ENCODE data around the gene SUGP2.
A peak's percentile ranks its signal among the peaks of the same experiment; 100 is the strongest.

Gene SUGP2

DNA sequence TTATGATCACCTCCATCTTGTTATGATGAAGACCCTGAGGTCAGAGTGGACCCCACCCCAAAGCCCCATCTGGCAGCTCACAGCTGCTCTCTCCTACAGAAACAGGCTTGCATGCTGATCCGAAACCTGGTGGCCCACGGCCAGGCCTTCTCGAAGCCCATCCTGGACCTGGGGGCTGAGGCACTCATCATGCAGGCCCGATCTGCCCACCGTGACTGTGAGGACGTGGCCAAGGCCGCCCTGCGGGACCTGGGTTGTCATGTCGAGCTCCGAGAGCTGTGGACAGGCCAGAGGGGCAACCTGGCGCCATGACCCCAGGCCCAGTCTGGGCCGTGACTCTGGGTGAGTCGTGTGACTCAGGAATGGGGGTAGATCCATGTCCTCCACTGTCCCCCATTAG is 24.0 kb upstream of the SUGP2 start:
- TF ChIP-seq POLR2AphosphoS5 (IDR thresholded peaks at IDR 0.05; ENCODE audit: low read depth, low read length) = no peak
- TF ChIP-seq TAF1 (IDR thresholded peaks at IDR 0.05; ENCODE audit: borderline replicate concordance, low read depth, low read length) = no peak
- TF ChIP-seq POLR2A (IDR thresholded peaks at IDR 0.05; ENCODE audit: low read depth, low read length) = no peak
- DNase-seq (ENCODE audit: insufficient read length) = no peak
- FAIRE-seq = no peak

DNA sequence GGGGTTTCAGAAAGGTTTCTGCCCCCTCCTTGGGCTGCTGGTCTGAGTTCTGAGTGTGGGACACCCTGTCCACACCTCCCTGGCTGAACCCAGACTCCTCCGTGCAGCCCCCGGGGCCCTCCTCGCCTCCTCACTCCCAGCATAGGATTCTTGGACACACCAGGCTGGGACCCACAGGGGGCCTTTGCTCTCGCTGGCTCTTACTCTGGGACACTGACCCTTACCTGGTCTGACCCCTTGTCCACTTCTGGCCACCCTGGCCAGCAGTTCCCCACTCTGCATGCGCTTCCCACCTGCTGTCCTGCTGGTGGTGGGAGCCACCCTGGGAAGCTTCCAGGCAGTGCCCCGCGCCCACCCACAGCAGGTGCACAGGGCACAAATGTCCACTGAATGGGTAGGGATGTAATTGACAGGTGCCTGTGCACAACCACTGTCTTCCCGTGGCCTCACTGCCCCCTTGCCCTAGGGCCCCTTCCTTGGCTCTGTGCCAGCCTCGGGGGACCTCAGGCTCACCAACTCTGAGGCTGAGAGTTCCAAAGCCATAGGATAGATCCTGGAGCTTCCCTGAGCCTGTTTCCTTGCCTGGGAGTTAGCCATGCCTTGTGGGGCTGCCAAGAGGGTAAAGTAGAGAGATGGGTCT is 23.4 kb upstream of the SUGP2 start:
- DNase-seq (ENCODE audit: insufficient read length) (no peak), FAIRE-seq (no peak)
- TF ChIP-seq TAF1 (IDR thresholded peaks at IDR 0.05; ENCODE audit: borderline replicate concordance, low read depth, low read length) (no peak), POLR2A (IDR thresholded peaks at IDR 0.05; ENCODE audit: low read depth, low read length) (no peak), POLR2AphosphoS5 (IDR thresholded peaks at IDR 0.05; ENCODE audit: low read depth, low read length) (no peak)

DNA sequence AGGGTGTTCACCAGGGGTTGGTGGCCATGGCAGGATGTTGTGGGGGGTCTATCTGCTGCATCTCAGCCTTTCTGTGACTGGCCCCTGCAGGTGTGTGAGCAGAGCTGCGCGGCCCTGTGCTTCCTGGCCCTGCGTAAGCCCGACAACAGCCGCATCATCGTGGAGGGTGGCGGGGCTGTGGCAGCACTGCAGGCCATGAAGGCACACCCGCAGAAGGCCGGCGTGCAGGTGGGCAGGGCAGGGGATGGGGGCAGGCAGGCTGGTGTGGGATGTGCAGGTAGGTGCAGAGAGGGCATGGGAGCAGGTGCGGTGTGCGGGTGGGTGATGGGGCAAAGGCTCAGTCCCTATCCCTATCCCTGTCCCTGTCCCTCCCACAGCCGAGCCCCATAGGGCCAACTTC is 22.4 kb upstream of the SUGP2 start:
- FAIRE-seq (no peak), DNase-seq (ENCODE audit: insufficient read length) (no peak)
- TF ChIP-seq POLR2AphosphoS5 (IDR thresholded peaks at IDR 0.05; ENCODE audit: low read depth, low read length) (no peak), POLR2A (IDR thresholded peaks at IDR 0.05; ENCODE audit: low read depth, low read length) (no peak), TAF1 (IDR thresholded peaks at IDR 0.05; ENCODE audit: borderline replicate concordance, low read depth, low read length) (no peak)

DNA sequence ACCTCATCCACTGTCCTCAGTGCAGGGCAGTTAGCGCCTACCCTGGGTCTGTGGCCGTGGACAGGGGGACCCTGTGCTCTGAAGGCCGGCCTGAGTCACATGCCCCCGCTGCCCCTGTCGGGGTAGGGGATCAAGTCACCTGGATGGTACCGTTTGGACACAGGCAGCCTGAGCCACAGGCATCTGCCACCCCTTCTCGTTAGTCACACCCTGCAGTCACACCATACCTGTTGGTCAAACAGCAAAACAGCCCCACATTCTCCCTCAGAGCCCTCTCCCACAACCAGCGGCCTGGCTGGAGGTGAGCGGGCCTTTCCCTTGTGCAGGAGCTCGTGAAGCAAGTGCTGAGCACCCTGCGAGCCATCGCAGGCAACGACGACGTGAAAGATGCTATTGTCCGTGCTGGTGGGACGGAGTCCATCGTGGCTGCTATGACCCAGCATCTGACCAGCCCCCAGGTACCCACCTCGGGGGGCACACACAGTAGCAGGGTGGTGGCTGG is 21.7 kb upstream of the SUGP2 start:
- DNase-seq (ENCODE audit: insufficient read length) (no peak), FAIRE-seq (no peak)
- no peak for TF ChIP-seq POLR2AphosphoS5 (IDR thresholded peaks at IDR 0.05; ENCODE audit: low read depth, low read length)
- no peak for TF ChIP-seq POLR2A (IDR thresholded peaks at IDR 0.05; ENCODE audit: low read depth, low read length)
- TF ChIP-seq TAF1 (IDR thresholded peaks at IDR 0.05; ENCODE audit: borderline replicate concordance, low read depth, low read length) = no peak

DNA sequence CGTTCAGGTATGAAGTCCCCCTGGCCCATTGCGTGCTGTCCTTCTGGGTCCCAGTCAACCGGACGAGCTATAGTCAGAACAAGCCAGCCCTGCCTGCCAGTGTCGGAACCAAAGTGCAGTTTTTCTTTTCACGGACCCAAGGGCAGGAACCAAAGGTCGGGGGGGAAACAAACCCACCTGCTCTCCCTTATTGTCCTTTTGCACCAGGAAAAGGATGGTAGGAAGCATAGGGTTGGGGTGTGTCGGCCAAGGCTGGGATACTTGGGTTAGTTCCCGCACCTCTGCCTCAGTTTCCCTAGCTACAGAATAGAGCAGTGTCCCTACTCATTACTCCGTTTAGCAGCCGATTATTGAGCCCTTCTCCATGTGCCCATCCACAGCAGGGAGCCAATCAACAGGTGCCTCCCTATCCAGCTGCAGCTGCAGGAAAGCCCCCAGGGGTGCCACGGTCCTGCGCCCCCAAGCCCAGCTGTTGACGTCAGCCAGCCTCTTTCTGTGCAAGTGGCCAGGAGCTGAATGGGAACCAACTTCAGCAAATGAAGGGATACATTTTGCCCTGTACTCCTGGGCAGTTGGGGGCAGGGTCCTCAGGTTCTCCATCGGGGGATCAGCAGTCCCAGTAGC is 21.1 kb upstream of the SUGP2 start:
- no peak for FAIRE-seq
- DNase-seq (ENCODE audit: insufficient read length) = no peak
- TF ChIP-seq TAF1 (IDR thresholded peaks at IDR 0.05; ENCODE audit: borderline replicate concordance, low read depth, low read length) = no peak
- TF ChIP-seq POLR2AphosphoS5 (IDR thresholded peaks at IDR 0.05; ENCODE audit: low read depth, low read length) = no peak
- no peak for TF ChIP-seq POLR2A (IDR thresholded peaks at IDR 0.05; ENCODE audit: low read depth, low read length)

DNA sequence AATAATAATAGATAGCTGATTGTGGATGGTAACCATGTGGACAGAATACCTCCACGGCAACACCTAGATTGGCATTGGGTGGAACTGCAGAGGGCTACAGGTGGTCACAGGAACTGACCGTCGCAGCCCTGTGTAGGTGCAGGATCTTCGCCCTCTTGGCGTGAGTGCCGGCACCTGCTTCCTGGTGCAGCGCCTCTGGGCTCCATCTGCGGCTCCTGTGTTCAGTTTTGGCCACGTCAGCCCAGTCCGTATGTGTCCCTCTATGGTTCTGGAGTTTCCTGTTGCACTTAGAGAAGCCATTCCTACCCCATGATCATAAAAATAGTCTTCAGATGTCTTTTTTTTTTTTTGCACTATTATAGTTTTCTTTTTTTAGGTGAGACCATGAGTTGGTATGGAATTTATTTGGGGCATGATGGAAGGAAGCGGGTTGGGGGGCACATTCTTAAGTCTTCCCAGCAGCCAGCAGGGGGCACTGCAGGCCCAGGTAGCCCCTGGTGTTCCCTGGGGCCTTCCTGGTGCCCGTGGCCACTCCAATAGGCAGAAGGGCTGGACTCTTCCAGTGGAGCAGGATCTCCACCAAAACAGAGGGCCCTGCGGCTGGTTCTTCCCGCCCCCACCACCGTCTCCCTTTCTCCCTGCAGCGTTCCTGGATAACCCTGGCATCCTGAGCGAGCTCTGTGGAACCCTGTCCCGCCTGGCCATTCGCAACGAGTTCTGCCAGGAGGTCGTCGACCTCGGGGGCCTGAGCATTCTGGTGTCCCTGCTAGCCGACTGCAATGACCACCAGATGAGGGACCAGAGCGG is 20.4 kb upstream of the SUGP2 start:
- DNase-seq (ENCODE audit: insufficient read length) = peak; percentile 71
- TF ChIP-seq POLR2A (IDR thresholded peaks at IDR 0.05; ENCODE audit: low read depth, low read length) = no peak
- TF ChIP-seq POLR2AphosphoS5 (IDR thresholded peaks at IDR 0.05; ENCODE audit: low read depth, low read length) = no peak
- no peak for TF ChIP-seq TAF1 (IDR thresholded peaks at IDR 0.05; ENCODE audit: borderline replicate concordance, low read depth, low read length)
- FAIRE-seq = no peak

DNA sequence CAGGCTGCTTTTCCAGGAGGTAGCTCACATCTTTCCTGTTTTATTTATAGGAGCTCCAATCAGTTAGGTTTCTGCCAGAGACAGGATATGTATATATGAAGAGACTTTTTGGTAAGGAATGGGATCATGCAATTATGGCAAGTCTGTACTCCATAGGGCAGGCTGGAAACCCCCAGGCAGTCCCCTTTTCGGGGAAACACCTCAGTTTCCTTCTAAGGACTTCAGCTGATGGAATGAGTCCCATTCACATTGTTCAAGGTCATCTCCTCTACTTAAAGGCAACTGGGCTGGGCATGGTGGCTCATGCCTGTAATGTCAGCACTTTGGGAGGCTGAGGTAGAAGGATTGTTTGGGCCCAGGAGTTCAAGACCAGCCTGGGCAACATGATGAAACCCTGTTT is 19.6 kb upstream of the SUGP2 start:
- DNase-seq (ENCODE audit: insufficient read length) (no peak), FAIRE-seq (no peak)
- TF ChIP-seq POLR2A (IDR thresholded peaks at IDR 0.05; ENCODE audit: low read depth, low read length) (no peak), POLR2AphosphoS5 (IDR thresholded peaks at IDR 0.05; ENCODE audit: low read depth, low read length) (no peak), TAF1 (IDR thresholded peaks at IDR 0.05; ENCODE audit: borderline replicate concordance, low read depth, low read length) (no peak)

DNA sequence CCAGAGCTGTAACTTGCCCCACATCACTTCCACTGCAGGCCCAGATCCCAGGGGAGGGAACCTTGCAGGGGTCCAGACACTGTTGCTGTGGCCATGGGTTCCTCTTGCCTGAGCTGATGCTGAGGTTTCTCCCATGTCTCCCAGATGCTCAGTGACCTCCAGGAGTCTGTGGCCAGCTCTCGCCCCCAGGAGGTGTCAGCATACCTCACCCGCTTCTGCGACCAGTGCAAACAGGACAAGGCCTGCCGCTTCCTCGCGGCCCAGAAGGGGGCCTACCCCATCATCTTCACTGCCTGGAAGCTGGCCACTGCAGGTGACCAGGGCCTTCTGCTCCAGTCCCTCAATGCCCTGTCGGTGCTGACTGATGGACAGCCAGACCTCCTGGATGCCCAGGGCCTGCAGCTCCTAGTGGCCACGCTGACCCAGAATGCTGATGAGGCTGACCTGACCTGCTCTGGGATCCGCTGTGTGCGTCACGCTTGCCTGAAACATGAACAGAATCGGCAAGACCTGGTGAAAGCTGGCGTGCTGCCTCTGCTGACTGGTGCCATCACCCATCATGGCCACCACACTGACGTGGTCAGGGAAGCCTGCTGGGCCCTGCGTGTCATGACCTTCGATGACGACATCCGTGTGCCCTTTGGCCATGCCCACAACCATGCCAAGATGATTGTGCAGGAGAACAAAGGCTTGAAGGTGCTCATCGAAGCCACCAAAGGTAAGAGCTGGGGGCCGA is 18.3 kb upstream of the SUGP2 start:
- no peak for DNase-seq (ENCODE audit: insufficient read length)
- FAIRE-seq = no peak
- TF ChIP-seq POLR2A (IDR thresholded peaks at IDR 0.05; ENCODE audit: low read depth, low read length) = no peak
- no peak for TF ChIP-seq TAF1 (IDR thresholded peaks at IDR 0.05; ENCODE audit: borderline replicate concordance, low read depth, low read length)
- no peak for TF ChIP-seq POLR2AphosphoS5 (IDR thresholded peaks at IDR 0.05; ENCODE audit: low read depth, low read length)

DNA sequence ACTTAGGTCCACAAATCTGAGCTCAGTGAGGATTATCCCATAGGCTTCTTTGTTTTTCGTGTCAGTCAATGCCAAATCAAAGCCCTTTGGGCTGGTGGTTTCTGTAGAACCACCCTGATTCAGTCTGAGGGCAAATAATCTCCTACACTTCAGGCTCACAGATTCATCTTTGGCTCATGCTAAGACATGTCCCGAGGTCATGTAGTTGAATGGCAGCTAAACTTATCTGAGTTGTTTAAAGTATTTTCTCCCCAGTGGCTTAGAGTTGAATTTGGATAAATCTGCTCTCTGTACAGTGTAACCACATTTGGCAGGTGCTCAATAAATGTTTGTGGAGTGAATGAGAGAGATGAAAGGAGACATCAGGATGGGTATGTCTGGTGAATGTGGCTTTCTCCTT is 17.4 kb upstream of the SUGP2 start:
- FAIRE-seq = no peak
- TF ChIP-seq TAF1 (IDR thresholded peaks at IDR 0.05; ENCODE audit: borderline replicate concordance, low read depth, low read length) (no peak), POLR2AphosphoS5 (IDR thresholded peaks at IDR 0.05; ENCODE audit: low read depth, low read length) (no peak), POLR2A (IDR thresholded peaks at IDR 0.05; ENCODE audit: low read depth, low read length) (no peak)
- DNase-seq (ENCODE audit: insufficient read length) = no peak

DNA sequence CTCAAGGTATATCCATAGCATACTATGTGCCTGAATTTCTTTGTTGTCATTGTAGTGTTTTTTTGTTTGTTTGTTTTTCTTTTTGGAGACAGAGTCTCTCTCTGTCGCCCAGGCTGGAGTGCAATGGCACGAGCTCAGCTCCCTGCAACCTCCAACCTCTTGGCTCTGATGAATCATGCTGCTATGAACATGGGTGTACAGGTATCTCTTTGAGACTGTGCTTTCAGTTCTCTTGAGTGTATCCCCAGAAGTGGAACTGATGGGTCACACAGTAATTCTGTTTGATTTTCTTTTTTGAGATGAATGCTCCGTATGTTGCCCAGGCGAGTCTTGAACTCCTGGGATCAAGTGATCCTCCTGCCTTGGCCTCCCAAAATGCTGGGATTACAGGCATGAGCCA is 16.8 kb upstream of the SUGP2 start:
- no peak for FAIRE-seq
- no peak for DNase-seq (ENCODE audit: insufficient read length)
- no peak for TF ChIP-seq POLR2A (IDR thresholded peaks at IDR 0.05; ENCODE audit: low read depth, low read length)
- TF ChIP-seq POLR2AphosphoS5 (IDR thresholded peaks at IDR 0.05; ENCODE audit: low read depth, low read length) = no peak
- no peak for TF ChIP-seq TAF1 (IDR thresholded peaks at IDR 0.05; ENCODE audit: borderline replicate concordance, low read depth, low read length)

DNA sequence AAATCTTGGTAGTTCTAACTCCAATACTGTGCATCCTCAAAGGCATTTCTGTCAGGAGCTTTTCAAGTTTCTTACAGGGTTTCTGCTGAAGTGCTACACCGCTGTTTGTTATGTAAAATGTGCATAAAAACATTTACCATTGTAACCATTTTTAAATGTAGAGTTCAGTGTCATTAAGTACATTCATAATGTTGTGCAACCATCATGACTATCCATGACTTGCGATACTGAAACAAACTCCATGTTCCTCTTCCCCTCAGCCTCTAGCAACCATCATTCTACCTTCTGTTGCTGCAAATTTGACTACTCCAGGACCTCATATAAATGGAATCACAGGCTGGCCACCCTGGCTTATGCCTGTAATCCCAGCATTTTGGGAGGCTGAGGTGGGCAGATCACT is 16.1 kb upstream of the SUGP2 start:
- TF ChIP-seq POLR2AphosphoS5 (IDR thresholded peaks at IDR 0.05; ENCODE audit: low read depth, low read length) = no peak
- TF ChIP-seq TAF1 (IDR thresholded peaks at IDR 0.05; ENCODE audit: borderline replicate concordance, low read depth, low read length) = no peak
- no peak for TF ChIP-seq POLR2A (IDR thresholded peaks at IDR 0.05; ENCODE audit: low read depth, low read length)
- FAIRE-seq = no peak
- no peak for DNase-seq (ENCODE audit: insufficient read length)

Measured in GM12892 (cell line).